Measurements from ENCODE around the gene SUN1. TPM values are rescaled to one million over a fixed set of nuclear protein-coding genes. Genes with fewer than 3 reads are reported as not detected.

The SUN1 gene
- total RNA-seq, 1 donor from 2014 or later: 183 TPM

DNA sequence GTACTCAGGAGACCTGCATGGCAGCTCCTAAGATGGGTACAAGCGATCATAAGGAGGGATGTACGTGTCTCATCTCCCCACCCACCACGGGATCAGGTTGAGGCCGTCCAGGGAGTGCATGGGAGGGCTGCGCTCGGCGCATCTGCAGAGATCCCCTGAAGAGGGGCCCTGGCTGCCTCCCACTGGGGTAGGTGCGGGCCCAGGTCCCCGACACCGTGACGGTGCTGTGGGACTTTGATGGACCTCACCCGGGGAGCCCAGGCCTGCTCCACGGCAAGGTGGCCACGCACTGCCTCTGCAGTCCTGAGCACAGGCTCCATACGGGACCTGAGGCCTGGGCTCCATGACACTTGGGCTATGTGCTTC lies 56.7 kb downstream of the SUN1 start:
- Histone ChIP-seq H3K27ac (replicated peaks) (no peak overlapping the region), H3K27me3 (ENCODE audit: low read depth) (no peaks in the 10 kb centered on the region), H3K36me3 (peaks cover 66% of the 10 kb centered on the region), H3K9me3 (replicated peaks) (no peaks in the 10 kb centered on the region), H3K4me1 (peaks cover 38% of the 10 kb centered on the region), H3K4me3 (no peak overlapping the region)
- intact Hi-C loops (cut with micrococcal nuclease): no loop called here
- TF ChIP-seq, protein P1, sequence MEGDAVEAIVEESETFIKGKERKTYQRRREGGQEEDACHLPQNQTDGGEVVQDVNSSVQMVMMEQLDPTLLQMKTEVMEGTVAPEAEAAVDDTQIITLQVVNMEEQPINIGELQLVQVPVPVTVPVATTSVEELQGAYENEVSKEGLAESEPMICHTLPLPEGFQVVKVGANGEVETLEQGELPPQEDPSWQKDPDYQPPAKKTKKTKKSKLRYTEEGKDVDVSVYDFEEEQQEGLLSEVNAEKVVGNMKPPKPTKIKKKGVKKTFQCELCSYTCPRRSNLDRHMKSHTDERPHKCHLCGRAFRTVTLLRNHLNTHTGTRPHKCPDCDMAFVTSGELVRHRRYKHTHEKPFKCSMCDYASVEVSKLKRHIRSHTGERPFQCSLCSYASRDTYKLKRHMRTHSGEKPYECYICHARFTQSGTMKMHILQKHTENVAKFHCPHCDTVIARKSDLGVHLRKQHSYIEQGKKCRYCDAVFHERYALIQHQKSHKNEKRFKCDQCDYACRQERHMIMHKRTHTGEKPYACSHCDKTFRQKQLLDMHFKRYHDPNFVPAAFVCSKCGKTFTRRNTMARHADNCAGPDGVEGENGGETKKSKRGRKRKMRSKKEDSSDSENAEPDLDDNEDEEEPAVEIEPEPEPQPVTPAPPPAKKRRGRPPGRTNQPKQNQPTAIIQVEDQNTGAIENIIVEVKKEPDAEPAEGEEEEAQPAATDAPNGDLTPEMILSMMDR (IDR thresholded peaks at IDR 0.05; ENCODE audit: borderline replicate concordance): no peak
- no peak for DNase-seq

DNA sequence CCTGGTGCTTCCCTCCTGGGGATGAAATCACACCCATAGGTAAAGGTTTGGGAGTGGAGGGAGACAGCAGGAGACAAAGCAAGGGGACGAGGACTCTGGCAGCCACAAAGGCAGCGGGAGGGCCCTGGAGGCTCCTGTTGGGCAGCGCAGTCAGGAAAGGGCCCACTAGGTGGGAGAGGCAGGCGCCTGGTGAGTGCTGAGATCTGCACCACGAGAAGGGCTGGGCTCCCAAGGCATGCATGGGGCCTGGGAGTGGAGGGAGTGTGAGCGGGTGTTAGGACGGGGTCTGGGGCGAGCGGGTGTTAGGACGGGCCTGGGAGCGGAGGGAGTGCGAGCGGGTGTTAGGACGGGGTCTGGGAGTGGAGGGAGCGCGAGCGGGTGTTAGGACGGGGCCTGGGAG lies 57.1 kb downstream of the SUN1 start:
- DNase-seq: no peak
- H3K27ac ChIP-seq (replicated peaks): no peak overlapping the region
- no peaks in the 10 kb centered on the region for H3K9me3 ChIP-seq (replicated peaks)
- H3K27me3 ChIP-seq (ENCODE audit: low read depth): no peaks in the 10 kb centered on the region
- H3K36me3 ChIP-seq: peaks cover 70% of the 10 kb centered on the region
- H3K4me1 ChIP-seq: peaks cover 34% of the 10 kb centered on the region
- H3K4me3 ChIP-seq: no peak overlapping the region
- TF ChIP-seq, protein P1 (IDR thresholded peaks at IDR 0.05; ENCODE audit: borderline replicate concordance): no peak
- intact Hi-C loops (cut with micrococcal nuclease): no loop called here

DNA sequence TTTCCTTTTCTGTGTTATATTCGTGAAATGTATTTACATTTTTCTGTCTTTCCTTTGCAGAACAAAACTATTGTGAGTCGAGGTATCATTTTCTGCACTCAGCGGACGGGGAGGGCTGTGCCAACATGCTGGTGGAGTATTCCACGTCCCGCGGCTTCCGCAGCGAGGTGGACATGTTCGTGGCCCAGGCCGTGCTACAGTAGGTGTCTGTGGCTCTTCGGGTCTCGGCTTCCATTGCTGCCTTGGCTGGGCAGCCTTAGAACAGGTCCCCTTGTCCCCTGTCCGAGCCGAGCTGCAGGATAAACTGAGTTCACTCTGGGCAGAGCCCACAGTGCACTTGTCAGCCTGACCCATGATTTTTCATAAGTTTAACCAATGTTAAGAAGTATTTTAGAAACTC lies 58.6 kb downstream of the SUN1 start:
- intact Hi-C loops (cut with micrococcal nuclease): no loop called here
- H3K4me1 ChIP-seq: peaks cover 19% of the 10 kb centered on the region
- no peak overlapping the region for H3K27ac ChIP-seq (replicated peaks)
- H3K4me3 ChIP-seq: no peak overlapping the region
- H3K27me3 ChIP-seq (ENCODE audit: low read depth): no peaks in the 10 kb centered on the region
- TF ChIP-seq, protein P1 (IDR thresholded peaks at IDR 0.05; ENCODE audit: borderline replicate concordance): no peak
- no peak for DNase-seq
- H3K36me3 ChIP-seq: peaks cover 85% of the 10 kb centered on the region
- H3K9me3 ChIP-seq (replicated peaks): no peaks in the 10 kb centered on the region

DNA sequence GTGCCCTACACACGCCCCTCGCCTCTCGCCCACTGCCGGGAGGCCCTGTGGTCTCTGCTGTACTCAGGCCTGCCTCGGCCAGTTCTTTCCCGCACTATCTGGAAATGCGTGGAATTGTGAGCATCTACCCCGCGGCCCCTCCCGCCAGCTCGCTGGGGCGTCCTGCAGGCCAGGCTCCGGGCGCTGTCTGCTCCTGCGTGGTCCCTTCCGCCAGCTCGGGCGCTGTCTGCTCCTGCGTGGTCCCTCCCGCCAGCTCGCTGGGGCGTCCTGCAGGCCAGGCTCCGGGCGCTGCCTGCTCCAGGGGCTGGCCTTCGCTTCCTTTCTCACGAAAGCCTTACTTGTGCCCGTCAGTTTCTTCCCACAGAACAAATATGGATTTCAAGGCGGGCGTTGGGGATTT lies 59.0 kb downstream of the SUN1 start:
- DNase-seq: no peak
- intact Hi-C loops (cut with micrococcal nuclease): no loop called here
- no peak overlapping the region for H3K4me3 ChIP-seq
- peaks cover 86% of the 10 kb centered on the region for H3K36me3 ChIP-seq
- no peak overlapping the region for H3K27ac ChIP-seq (replicated peaks)
- TF ChIP-seq, protein P1 (IDR thresholded peaks at IDR 0.05; ENCODE audit: borderline replicate concordance): no peak
- peaks cover 15% of the 10 kb centered on the region for H3K4me1 ChIP-seq
- H3K27me3 ChIP-seq (ENCODE audit: low read depth): no peaks in the 10 kb centered on the region
- H3K9me3 ChIP-seq (replicated peaks): no peaks in the 10 kb centered on the region

DNA sequence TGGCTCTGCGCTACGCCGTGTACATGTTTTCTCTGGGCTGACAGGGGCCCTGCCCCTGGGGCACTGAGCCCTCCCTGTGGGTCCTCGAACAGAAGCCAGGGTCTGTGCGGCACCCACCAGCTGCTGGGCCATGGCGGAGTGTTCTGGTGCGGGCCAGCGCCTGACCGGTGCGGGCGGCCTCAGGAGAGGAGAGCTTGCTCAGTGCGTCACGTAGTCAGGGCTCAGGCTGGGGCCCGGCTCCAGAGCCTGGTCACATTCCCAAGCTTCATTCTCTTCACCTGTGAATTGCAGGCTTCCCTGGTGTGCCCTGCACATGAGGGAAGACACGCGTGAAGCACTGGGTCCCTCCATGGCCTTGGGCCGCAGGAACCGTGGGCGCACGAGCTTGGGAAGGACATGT lies 59.5 kb downstream of the SUN1 start:
- intact Hi-C loops (cut with micrococcal nuclease): no loop called here
- peaks cover 86% of the 10 kb centered on the region for H3K36me3 ChIP-seq

More for the DNA sequence above, 59.5 kb downstream of the SUN1 start:
- TF ChIP-seq, protein P1 (IDR thresholded peaks at IDR 0.05; ENCODE audit: borderline replicate concordance): no peak
- DNase-seq: no peak
- H3K27ac ChIP-seq (replicated peaks): no peak overlapping the region
- no peaks in the 10 kb centered on the region for H3K27me3 ChIP-seq (ENCODE audit: low read depth)
- peaks cover 10% of the 10 kb centered on the region for H3K4me1 ChIP-seq
- H3K4me3 ChIP-seq: no peak overlapping the region
- no peaks in the 10 kb centered on the region for H3K9me3 ChIP-seq (replicated peaks)
